GM19099 (cell line): Measurements from ENCODE around the gene ZNF212.

Experiments
- POLR2A ChIP-seq: IDR thresholded peaks from 3 replicates; pipeline ENCODE4 v1.6.1; 2011; ENCODE audit warnings: low read depth; ENCODE audit not compliant: insufficient read length; ENCODE audit errors: extremely low read depth

ZNF212 gene

DNA sequence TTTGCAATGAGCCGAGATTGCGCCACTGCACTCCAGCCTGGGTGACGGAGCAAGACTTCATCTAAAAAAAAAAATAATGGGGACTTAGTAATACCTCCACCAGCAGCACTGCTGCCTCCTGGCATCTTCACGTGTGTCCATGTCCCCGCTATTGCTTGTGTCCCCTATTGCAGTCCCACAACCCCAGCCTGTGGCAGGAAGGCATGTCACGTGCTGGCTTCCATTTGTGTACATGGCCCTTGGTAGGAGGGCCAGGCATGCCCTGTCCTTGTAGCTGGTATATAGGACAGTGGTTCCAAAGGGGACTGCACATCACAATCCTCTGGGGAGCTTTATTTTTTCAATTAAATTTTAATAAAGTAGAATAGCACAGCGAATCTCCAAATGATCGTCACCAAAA, 28.3 kb downstream of the ZNF212 start:
- TF ChIP-seq POLR2A = no peak

DNA sequence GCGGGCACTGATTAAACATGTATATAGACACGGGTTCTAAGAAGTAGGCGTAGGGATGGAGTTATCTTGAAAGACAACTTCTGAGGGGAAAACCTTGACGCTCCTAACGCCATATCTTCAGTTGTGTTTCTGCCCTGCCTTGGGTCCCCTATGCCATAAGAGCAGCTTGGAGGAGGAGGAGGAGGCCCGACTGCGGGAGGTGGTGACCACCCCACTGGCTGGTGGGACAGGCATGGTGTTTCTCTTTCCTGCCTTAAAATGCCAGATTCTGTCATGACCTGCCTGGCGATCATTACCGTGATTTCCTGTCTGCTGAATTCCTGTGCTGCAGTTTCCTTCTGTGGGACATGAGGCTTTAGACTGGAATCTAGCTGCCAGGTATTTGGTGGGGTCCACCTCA, 38.4 kb downstream of the ZNF212 start:
- TF ChIP-seq POLR2A = no peak

GRCh38 chr7:149278396-149278795, 38.9 kb downstream of the ZNF212 start:
- TF ChIP-seq POLR2A = no peak

DNA sequence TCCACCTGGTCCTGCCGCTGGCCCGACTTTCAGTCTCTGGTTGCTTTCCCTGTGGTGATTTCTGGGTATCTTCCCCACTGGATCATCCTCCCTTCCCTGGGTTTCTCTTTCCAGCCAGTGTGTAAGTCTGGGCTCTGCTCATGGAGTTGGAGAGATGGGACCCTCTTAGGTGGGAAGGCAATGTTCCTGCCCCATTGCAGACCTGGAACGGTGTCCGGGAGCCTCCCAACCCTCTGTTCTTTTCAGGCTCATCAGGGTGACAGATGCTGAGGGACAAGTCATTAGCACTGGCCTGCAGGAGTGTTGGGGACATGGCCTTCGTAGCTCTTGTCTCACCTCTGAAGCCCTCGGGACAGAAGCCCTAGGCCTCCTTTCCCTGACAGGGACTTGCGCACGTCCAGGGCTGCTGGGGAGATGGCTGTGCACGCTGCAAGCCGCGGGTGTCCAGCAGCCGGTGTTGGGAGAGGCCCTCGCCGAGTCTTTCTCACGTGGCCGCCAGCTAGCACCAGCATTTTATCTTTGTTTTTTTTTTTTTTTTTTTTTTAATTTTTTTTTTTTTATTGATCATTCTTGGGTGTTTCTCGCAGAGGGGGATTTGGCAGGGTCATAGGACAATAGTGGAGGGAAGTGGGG, 39.8 kb downstream of the ZNF212 start:
- no peak for TF ChIP-seq POLR2A

- TF ChIP-seq POLR2A = no peak
Measured at GRCh38 chr7:149280151-149280550, 40.7 kb downstream of the ZNF212 start.

GRCh38 chr7:149280661-149281507, 41.4 kb downstream of the ZNF212 start:
- TF ChIP-seq POLR2A = no peak

DNA sequence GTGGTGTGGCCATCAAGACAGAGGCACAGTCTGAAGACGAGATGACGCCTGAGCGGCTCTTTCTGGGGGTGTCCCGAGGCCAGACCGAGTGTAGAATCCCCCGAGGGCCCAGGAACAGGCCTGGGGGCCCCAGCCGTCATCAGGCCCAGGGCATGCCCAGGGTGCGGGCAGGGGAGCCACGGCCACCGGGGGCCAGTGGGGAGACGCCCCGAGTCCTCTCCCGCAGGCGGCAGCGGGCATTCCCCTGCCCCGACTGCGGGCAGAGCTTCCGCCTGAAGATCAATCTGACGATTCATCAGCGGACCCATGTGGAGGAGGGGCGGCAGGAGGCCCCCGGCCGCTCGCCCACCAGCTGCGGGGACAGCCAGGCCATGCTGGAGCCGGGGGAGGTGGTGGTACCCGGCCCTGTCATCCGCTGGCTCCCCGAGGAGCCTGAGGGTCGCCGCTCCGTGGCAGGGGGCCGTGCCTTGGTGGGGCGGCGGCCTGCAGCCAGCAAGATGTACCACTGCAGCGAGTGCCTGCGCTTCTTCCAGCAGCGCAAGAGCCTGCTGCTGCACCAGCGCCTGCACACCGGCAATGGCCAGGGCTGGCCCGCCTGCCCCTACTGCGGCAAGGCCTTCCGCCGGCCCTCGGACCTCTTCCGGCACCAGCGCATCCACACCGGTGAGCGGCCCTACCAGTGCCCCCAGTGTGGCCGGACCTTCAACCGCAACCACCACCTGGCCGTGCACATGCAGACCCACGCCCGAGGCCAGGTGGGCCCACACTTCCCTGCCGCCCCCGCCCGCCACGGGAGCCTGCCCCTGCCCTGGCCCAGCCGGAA, 42.3 kb downstream of the ZNF212 start:
- TF ChIP-seq POLR2A = no peak

GRCh38 chr7:149282331-149282655, 42.8 kb downstream of the ZNF212 start:
- no peak for TF ChIP-seq POLR2A

DNA sequence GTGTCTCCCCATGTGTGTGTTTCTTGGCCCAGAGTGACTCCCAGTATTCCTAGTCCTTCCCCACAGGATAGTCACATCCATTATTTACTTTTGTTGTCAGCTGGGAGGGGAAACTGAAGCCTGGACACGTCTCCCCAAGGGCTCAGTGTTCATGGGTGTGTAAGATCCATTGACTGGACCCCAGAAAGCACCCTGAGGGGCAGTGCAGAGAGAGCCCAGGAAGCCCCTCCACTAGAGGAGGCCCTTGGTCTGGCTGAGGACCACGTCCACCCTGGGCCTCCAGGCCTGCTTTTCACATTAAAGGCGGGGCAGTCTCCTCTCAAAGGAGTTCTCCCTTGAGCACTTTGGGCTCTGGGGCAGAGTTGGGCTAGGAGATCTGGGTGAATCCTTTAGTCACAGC, 43.9 kb downstream of the ZNF212 start:
- TF ChIP-seq POLR2A = no peak

DNA sequence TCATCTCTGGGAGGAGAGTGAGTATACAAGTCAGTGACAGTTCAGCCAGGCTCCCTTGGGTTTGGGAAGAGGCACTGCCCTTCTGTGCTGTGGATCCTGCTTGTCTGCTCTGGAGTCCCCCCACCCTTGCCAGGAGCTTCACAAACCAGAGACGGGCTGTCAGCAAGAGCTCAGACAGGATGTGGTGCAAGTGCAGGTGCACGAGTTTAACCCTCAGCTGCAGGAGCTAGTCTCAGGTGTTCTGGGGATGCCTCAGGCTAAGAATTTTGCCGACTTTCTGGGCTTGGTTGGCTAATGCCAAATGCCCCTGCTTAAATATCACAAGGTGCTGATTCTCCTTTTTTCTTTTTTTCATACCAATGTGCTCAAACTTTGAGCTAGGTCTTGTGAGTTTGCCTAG, 44.9 kb downstream of the ZNF212 start:
- no peak for TF ChIP-seq POLR2A

DNA sequence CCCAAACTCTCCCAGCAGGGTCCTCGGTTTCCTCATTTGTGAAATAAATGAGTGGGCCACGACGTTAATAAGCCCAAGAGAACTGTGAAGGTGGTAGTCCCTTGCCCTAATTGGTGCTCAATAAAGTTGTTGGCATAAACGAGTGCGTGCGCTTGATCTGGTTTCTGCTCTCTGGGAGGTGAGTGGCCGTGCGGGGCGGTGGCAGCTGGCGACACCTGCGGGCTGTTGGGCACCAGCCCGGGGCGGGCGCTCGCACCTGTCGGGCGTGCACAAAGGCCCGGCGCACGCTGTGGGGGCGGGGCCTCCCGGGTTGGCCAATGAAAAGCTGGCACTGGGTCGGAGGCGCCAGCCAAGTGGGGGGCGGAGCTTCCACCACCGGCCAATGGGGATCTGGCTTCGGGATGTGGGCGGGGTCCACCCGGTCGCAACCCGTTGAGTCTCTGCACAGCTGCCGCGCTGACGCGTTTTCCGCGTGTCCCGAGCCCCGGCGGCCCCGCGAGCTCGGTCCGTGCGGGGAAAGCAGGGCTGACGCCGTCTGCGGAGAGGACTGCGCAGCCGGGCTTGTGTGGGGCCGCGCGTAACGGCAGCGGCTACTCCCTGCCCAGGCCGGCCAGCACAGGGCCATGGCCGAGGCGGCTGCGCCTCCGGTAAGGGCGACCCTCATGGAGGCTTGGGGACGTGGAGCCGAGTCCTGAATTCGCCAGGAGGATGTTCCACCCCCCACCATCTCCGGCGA, 45.6 kb downstream of the ZNF212 start:
- peak; percentile 29 for TF ChIP-seq POLR2A

DNA sequence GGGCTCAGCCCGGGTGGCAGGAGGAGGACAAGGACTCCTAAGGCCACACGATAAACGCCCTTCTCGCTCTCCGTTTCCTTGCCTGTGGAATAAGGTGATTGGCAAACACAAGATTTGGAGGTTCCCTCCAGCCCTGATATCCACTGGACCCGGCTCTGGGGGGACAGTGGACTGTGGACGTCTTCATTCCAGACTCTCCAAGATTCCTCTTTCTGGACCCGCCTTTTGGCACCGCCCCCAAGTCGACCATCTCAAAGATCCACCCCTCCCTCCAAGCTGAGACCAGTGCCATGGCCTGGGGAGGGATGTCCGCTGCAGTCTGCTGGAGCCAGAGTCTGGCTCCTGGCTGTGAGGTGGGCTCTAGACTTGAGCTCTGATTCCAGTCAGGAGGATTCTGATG, 46.2 kb downstream of the ZNF212 start:
- TF ChIP-seq POLR2A = no peak

DNA sequence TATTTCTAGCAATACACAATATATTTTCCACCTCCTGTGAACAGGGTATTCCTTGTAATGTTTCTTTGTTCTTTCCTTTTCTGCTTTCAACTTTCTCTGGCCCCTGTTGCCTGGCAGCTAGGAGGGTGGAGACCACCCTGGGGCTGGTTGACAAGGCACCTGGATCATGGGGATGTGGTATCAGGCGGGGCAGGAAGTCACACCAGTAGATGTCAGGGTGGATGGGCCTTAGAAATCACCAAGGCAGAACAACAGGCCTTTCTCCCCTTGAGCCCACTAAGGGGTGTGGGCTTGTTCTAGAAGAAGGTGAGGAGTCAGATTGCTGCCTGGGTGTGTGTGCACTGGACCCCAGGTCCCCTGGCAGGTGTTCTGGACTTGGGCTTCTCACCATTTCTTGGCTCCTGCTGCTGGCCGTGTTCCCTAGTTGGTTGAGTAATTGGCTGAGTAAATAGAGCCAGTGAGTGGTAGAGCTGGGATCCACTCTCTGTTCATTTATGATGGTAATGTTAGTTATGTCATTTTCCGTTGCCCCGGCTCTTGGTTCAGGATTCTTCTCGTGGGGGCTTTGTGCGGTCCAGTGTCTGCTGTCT, 47.5 kb downstream of the ZNF212 start:
- TF ChIP-seq POLR2A = no peak

DNA sequence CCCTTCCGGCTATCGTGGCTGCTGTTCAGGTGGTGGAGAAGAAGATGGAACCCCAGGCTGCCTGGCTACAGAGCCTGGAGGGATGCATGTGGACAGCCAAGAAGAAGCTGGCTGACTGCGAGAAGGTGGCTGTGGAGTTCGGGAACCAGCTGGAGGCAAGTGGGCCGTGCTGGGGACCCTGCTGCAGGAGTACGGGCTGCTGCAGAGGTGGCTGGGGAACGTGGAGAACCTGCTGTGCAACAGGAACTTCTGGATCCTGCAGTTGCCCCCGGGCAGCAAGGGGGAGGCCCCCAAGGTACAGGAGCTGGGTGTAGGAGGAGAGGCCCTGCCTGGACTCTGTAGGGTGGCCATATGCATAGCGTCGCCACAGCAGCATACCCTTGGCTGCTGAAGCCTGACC, 48.2 kb downstream of the ZNF212 start:
- no peak for TF ChIP-seq POLR2A

DNA sequence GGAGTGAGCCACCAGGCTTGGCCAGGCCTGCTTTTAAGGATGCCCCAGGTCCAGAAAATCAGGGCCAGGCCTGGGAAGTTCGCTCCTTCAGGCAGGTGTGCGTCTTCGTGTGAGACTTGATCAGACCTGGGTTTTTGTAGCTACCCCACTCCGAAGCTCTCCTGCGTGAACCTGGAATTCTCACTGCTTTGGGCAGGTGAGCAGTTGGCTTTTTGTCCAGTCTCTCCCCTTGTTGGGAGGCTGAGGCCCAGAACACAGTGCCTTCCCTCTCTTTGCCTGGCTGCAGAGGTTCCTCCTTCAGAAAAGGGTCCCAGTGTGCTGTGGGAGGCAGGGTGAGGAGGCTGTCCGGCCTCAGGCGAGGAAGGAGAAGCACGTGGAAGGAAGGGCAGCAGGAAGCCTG, 49.8 kb downstream of the ZNF212 start:
- no peak for TF ChIP-seq POLR2A
